GM12891 (cell line): Measurements from ENCODE around the gene ANKMY2.

Experiments
- PAX5 ChIP-seq: IDR thresholded peaks from 2 replicates; pipeline ENCODE4 v1.6.1; 2011; ENCODE audit warnings: low read length, moderate library complexity, mild to moderate bottlenecking; ENCODE audit not compliant: insufficient read depth, severe bottlenecking
- POLR2A ChIP-seq: IDR thresholded peaks from 2 replicates; pipeline ENCODE4 v1.6.1; 2011; ENCODE audit warnings: low read depth, low read length, control low read depth
- POLR2AphosphoS5 ChIP-seq: IDR thresholded peaks from 2 replicates; pipeline ENCODE4 v1.6.1; 2011; ENCODE audit warnings: low read depth, low read length, control low read depth
- SPI1 ChIP-seq: IDR thresholded peaks from 2 replicates; pipeline ENCODE4 v1.6.1; 2011; ENCODE audit warnings: low read depth, low read length, control low read depth
- TAF1 ChIP-seq: IDR thresholded peaks from 2 replicates; pipeline ENCODE4 v1.6.1; 2011; ENCODE audit warnings: low read depth, low read length, control low read depth

GRCh38 chr7:16581286-16581685 lies 64.3 kb downstream of the ANKMY2 start:
- TF ChIP-seq POLR2AphosphoS5 (no peak), TAF1 (no peak), POLR2A (no peak), PAX5 (no peak), SPI1 (no peak)
